ENCODE data around the gene DTWD1. TPM values are rescaled to one million over a fixed set of nuclear protein-coding genes. Genes with fewer than 3 reads are reported as not detected.

DTWD1 gene, protein sequence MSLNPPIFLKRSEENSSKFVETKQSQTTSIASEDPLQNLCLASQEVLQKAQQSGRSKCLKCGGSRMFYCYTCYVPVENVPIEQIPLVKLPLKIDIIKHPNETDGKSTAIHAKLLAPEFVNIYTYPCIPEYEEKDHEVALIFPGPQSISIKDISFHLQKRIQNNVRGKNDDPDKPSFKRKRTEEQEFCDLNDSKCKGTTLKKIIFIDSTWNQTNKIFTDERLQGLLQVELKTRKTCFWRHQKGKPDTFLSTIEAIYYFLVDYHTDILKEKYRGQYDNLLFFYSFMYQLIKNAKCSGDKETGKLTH
- total RNA-seq, result 50.3 and 61.0 TPM in 2 replicates

DNA sequence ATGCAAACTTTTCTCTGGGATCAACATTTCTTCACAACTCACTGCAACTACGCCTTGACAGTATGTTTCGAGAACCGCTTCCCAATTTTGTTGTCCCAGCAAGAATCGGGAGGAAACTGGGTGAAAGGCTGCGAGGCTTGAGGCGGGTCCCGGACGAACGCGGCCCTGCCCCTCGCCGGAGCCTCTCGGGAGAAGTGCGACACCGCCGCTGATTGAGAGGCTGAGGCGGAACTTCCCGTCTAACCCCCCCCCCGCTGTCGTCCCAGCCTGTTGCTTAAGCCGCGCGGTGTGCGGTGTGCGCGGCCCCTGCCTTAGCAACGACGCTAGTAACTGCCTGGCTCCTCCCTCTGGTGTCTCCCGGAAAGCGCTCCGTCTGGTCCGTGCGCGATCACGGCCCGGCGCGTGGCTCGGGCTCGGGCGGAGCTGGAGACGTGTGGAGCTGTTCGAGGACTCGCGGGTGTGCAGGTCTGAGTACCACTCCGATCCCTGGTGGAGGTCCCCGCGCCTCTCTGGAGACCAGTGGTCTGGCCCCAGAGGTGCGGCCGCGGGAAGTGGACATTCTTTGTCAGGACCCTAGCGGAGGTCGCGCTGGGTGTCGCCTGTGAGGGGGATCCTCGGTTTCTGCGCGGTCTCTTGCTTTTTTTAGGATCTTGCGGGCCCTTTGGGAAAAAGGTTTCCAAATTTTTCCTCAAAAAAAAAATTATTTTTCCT is at the start of gene DTWD1, which contains the start of gene FAM227B:
Gene DTWD1, plus strand, starts transcription at position 391 of the 711 bp plus-strand sequence. CDS start 4,120 bp downstream, outside the sequence.
Gene FAM227B, minus strand, starts transcription at position 161 of the 711 bp plus-strand sequence. CDS start 5,647 bp downstream, outside the sequence.

Other genes starting within 250 kb of the DTWD1 start
- 203 and 278 TPM in 2 replicates for gene FGF7, start 197.8 kb upstream of the DTWD1 start, total RNA-seq
- 3.5 and 6.5 TPM in 2 replicates for gene FAM227B, start 230 bp upstream of the DTWD1 start, total RNA-seq

Measured in smooth muscle cell of trachea (primary cell).